ENCODE data around the gene HOXA7. TPM values are rescaled to one million over a fixed set of nuclear protein-coding genes. Genes with fewer than 3 reads are reported as not detected.
A peak's percentile ranks its signal among the peaks of the same experiment; 100 is the strongest.

HOXA7 gene
- total and polyA plus RNA-seq, 11 donors: 0.29 TPM; not detected in 10

DNA sequence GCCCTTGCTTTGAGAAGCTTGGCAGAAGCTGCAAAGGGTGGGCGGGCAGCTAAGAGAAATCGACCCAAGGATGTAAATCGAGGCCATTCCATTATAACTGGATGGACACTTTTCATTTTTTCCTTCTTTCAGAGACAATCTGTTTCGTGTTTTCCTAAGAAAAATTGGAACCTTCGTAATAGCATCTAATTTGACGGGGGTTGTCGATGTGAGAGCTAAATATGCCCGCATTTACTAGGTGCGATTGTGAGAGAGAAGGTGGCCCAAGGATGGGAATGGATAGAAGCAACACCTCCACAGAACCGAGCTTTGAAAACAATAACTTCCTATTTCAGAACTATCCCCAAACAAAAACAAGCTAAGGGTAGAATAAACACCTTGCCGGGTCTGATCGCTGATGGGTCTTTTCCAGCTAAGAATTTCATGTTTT, 25.1 kb downstream of the HOXA7 start:
- ATAC-seq (no peak), DNase-seq (no peak)
- 16 to 29% (median 21%) methylated on average over 12 of the region's 12 CpGs for WGBS, 4 donors
- Histone ChIP-seq H3K36me3 (no peaks in the 10 kb centered on the region), H3K27ac (peak overlapping the region in 5 of 12 donors; percentile 57 to 89 (median 66)), H3K4me3 (peak overlapping the region in 11 of 12 donors; percentile 34 to 67 (median 55)), H3K27me3 (peaks cover 21 to 97% (median 90%) of the 10 kb centered on the region in 9 donors), H3K4me1 (peaks cover 0 to 16% (median 0%) of the 10 kb centered on the region in 12 donors), H3K9me3 (no peaks in the 10 kb centered on the region)
- TF ChIP-seq POLR2A (IDR thresholded peaks at IDR 0.05): no peak
- TF ChIP-seq, protein P1, sequence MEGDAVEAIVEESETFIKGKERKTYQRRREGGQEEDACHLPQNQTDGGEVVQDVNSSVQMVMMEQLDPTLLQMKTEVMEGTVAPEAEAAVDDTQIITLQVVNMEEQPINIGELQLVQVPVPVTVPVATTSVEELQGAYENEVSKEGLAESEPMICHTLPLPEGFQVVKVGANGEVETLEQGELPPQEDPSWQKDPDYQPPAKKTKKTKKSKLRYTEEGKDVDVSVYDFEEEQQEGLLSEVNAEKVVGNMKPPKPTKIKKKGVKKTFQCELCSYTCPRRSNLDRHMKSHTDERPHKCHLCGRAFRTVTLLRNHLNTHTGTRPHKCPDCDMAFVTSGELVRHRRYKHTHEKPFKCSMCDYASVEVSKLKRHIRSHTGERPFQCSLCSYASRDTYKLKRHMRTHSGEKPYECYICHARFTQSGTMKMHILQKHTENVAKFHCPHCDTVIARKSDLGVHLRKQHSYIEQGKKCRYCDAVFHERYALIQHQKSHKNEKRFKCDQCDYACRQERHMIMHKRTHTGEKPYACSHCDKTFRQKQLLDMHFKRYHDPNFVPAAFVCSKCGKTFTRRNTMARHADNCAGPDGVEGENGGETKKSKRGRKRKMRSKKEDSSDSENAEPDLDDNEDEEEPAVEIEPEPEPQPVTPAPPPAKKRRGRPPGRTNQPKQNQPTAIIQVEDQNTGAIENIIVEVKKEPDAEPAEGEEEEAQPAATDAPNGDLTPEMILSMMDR (IDR thresholded peaks at IDR 0.05): no peak
- intact Hi-C loops (cut with DNase I): loop anchor here in 3 of 10 donors (5.0 kb wide), 2 partner anchors 34 to 269 kb away; partner anchors contain the start of genes SKAP2 (in 2 of the 3) and HOXA1 (in 1 of the 3)

DNA sequence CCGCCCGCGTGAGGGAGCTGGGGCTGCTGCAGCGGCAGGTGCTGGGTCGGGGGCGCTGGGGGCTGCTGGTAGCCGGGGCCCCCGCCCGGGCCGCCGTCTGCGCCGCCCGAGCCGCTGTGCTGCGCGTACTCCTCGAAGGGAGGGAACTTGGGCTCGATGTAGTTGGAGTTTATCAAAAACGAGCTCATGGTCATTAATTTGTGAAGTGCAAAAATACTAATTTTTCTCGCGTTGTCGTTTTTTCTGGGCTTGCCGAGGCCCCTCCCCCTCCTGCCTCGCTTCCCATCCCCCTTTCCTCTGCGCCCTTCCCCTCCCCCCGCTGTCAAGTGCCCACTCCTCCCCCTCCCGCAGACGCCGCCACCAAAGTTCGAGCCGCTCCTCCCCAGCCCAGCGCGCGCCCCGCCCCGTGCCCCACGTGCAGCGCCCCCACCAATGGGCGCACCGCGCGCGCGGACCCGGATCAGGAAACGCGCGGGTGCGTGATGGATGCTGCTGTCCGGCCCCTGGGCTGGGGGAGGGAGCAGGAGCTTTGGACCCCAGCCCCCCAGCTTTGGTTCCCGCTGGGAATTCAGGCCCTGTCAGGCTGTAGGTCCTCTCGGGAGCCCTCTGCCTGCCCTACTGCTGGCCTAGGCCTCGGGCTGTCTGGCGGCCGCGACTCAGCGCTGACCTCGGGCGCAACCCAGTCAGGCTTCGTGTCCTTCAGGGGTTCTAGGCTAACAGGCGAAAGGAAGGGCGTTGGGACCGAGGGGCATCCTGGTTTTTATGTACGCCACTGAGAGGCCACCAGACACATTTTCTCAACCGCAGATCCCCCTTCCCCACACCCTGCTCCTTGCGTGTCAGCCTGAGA, 25.7 kb downstream of the HOXA7 start, which contains the start of gene HOXA4:
Gene HOXA4 (minus strand): TSS at position 218 of the 850 bp plus-strand sequence. CDS start 24 bp downstream, at position 194.
- Histone ChIP-seq H3K9me3 (no peaks in the 10 kb centered on the region), H3K27ac (peak within 1 kb of the TSS; percentile 35 to 89 (median 66)), H3K36me3 (no peaks in the 10 kb centered on the region), H3K27me3 (peaks cover 21 to 97% (median 88%) of the 10 kb centered on the region in 9 donors), H3K4me3 (peak within 1 kb of the TSS; percentile 34 to 67 (median 54)), H3K4me1 (peaks cover 0 to 16% (median 0%) of the 10 kb centered on the region in 12 donors)
- WGBS, 4 donors: 2 to 8% (median 6%) methylated on average over 46 to 67 of the region's 67 CpGs
- ATAC-seq: peak; percentile 77 to 96 (median 89)
- intact Hi-C loops (cut with DNase I): loop anchor here in 3 of 10 donors (5.0 kb wide), 2 partner anchors 33 to 268 kb away; partner anchors contain the start of genes SKAP2 (in 2 of the 3) and HOXA1 (in 1 of the 3)
- peak in 1 of 2 donors; percentile 56 for TF ChIP-seq POLR2A (IDR thresholded peaks at IDR 0.05)
- TF ChIP-seq, protein P1 (IDR thresholded peaks at IDR 0.05): no peak
- peak; percentile 75 to 89 (median 78) for DNase-seq

DNA sequence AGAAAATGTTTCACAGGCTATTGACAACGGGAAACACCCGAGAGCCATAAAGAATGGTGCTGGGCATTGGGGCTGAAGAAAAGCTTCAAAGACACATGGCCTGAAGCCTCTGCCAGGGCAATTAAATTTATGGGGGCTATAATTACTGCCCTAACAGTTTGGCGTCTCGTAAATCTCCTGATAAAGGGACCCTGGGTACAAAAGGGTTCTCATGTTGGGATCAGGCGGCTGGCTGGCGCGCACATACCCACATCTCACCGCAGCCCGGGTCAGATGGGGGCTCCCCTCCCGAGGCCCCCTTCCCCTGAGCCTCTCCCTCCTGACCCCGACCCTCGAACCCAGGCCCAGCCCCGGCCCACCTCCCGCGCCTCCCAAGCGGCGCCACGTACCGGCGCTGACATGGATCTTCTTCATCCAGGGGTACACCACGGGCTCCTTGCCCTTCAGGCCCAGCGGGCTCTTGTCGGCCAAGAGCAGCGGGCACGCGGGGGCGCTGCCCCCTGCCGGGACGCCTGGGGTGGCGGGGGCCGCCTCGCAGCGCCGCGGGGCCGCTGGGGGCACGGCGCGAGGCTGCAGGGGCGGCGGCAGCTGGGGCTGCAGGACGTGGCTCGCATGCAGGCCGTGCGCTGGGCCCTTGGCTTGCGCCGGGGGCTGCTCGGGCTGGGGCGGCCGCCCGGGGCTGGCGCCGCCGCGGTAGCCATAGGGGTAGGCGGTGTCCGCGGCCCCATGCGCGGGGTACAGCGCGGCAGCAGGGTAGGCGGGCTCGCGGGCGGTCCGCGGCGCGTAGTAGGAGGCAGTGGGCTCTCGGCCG, 26.5 kb downstream of the HOXA7 start:
- Histone ChIP-seq H3K4me1 (peaks cover 0 to 16% (median 0%) of the 10 kb centered on the region in 12 donors), H3K27ac (peak overlapping the region; percentile 35 to 89 (median 63)), H3K9me3 (no peaks in the 10 kb centered on the region), H3K4me3 (peak overlapping the region; percentile 29 to 67 (median 54)), H3K36me3 (no peaks in the 10 kb centered on the region), H3K27me3 (peaks cover 19 to 97% (median 88%) of the 10 kb centered on the region in 9 donors)
- no peak for TF ChIP-seq POLR2A (IDR thresholded peaks at IDR 0.05)
- TF ChIP-seq, protein P1 (IDR thresholded peaks at IDR 0.05): peak in 3 of 12 donors; percentile 12 to 33 (median 16)
- DNase-seq: peak in 1 of 5 donors; percentile 65
- intact Hi-C loops (cut with DNase I): loop anchor here in 3 of 10 donors (5.0 kb wide), 2 partner anchors 33 to 268 kb away; partner anchors contain the start of genes SKAP2 (in 2 of the 3) and HOXA1 (in 1 of the 3)
- 2 to 11% (median 8%) methylated on average over 18 to 72 of the region's 72 CpGs for WGBS, 4 donors
- peak in 2 of 4 donors; percentile 24 to 29 for ATAC-seq

Measured in heart left ventricle (tissue), 16 donors.